GM21576 (cell line): Measurements from ENCODE around the gene SENP7.
"Not testable (repeated sequence)": the region's sequence is repeated elsewhere in the genome, so short reads cannot be mapped to it uniquely, and the experiment has no call there.

ENCODE experiments used
- ATAC-seq: cut with Tn5 transposase; IDR thresholded peaks from one replicate; pipeline ENCODE4 v1.9.1; 2021; ENCODE audit warnings: mild to moderate bottlenecking, moderate library complexity; ENCODE audit not compliant: unreplicated experiment

SENP7 gene, protein sequence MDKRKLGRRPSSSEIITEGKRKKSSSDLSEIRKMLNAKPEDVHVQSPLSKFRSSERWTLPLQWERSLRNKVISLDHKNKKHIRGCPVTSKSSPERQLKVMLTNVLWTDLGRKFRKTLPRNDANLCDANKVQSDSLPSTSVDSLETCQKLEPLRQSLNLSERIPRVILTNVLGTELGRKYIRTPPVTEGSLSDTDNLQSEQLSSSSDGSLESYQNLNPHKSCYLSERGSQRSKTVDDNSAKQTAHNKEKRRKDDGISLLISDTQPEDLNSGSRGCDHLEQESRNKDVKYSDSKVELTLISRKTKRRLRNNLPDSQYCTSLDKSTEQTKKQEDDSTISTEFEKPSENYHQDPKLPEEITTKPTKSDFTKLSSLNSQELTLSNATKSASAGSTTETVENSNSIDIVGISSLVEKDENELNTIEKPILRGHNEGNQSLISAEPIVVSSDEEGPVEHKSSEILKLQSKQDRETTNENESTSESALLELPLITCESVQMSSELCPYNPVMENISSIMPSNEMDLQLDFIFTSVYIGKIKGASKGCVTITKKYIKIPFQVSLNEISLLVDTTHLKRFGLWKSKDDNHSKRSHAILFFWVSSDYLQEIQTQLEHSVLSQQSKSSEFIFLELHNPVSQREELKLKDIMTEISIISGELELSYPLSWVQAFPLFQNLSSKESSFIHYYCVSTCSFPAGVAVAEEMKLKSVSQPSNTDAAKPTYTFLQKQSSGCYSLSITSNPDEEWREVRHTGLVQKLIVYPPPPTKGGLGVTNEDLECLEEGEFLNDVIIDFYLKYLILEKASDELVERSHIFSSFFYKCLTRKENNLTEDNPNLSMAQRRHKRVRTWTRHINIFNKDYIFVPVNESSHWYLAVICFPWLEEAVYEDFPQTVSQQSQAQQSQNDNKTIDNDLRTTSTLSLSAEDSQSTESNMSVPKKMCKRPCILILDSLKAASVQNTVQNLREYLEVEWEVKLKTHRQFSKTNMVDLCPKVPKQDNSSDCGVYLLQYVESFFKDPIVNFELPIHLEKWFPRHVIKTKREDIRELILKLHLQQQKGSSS

GRCh38 chr3:101512646-101513418 lies at the start of gene SENP7:
Gene SENP7 (minus strand): TSS chr3:101513212. CDS start chr3:101513130, 82 bp downstream.
- peak; percentile 62 for ATAC-seq

DNA sequence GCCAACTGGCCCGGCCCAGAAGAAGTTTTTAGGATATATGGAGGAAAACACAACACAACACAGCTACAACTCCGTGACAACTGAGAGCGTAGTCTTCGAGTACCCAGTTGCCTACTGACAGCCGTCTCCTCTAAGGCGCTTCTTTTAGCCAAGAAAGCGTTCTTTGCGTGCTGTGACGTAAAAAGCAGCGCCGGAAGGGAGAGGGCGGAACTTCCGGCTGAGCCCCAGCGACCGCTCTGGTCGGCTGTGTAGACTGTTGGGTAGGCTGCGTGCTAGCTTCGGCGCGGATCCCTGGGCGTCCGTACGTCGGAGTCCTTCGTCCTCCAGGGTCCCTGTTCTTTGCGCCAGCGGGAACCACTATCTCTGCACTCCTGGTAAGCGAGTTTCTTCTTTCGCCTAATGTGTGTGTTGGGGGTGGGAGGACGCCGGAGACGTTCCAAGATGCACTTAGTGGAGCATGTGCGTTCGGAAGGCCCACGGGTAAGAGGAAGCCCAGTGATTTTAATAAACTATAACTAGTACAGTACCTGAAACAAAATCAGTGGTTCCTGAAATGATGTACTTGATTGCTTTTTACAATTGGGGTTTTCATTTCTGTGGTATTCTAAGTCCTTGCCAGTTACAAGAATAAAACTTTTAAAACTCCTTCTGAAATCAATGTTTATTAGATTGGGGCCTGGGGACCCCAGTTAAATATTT lies 48.8 kb upstream of the SENP7 start, which contains the start of gene TRMT10C:
Gene TRMT10C (plus strand): TSS at position 239 of the 699 bp plus-strand sequence. CDS start 2,914 bp downstream, outside the sequence.
- ATAC-seq, result peak; percentile 99

- ATAC-seq, result no peak
Measured at GRCh38 chr3:101556064-101556463, 43.1 kb upstream of the SENP7 start.

GRCh38 chr3:101553381-101553780 lies 40.4 kb upstream of the SENP7 start:
- not testable (repeated sequence) for ATAC-seq

- not testable (repeated sequence) for ATAC-seq
Measured at GRCh38 chr3:101551359-101552081, 38.5 kb upstream of the SENP7 start.

DNA sequence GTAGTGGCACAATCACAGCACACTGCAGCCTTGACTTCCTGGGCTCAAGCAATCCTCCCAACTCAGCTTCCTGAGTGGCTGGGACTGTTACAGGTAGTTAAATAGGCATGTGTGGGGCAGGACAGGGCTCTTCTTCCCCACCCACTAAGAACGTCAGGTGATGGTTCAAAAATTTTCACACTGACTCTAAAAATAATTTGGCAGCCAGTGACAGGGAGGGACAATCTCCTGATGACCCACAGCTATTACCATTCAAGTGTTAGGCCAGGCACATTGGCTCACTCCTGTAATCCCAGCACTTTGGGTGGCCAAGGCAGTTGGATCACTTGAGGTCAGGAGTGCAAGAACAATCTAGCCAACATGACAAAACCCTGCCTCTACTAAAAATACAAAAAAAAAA lies 36.5 kb upstream of the SENP7 start:
- ATAC-seq, result no peak

DNA sequence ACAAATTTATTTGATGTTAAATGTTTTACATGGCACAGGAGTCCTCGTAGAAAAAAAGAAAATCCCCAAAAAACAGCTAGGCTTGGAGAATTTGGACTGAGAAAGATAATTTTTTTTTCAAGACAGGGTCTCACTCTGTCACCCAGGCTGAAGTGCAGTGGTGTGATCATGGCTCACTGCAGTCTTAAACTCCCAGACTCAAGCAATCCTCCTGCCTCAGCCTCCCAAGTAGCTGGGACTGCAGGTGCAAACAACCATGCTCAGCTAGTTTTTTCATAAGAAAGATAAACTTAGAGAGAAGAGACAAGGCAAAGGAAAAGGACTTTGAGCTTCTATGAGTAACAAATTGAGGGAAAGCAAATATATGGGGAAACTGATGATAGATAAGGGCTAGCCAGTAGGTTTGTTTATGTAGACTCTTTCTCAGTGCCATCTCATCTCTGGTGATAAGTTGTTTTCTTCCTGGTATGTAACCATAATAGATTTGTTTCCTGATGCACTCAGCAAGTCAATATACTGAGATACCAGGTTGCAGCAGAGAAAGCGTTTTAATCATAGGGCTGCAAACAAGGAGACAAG lies 35.6 kb upstream of the SENP7 start:
- ATAC-seq, result no peak

- no peak for ATAC-seq
Measured at GRCh38 chr3:101544161-101544850, 31.3 kb upstream of the SENP7 start.

- ATAC-seq, result no peak
Measured at GRCh38 chr3:101542957-101543356, 29.9 kb upstream of the SENP7 start.

GRCh38 chr3:101536955-101537354 lies 23.9 kb upstream of the SENP7 start:
- not testable (repeated sequence) for ATAC-seq

- ATAC-seq, result no peak
Measured at GRCh38 chr3:101536266-101536665, 23.3 kb upstream of the SENP7 start.

- ATAC-seq, result no peak
Measured at GRCh38 chr3:101535221-101535620, 22.2 kb upstream of the SENP7 start.

DNA sequence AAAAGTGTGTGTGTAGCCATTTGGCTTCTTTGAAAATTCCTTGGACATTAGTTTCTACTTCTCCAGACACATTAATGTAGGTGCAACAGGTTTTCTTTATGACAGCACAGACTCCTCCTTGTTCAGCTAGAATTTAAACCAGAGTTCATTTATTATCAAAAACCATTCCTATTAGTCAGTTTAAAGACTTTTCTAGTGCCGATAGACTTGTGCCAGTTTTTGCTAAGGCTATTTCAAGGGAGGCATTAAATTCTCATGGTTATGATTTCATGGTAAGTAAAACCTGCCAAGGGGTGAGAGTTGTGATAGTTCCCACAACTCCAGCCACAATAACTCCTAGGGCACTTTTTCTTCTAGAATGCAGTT lies 20.6 kb upstream of the SENP7 start:
- no peak for ATAC-seq

GRCh38 chr3:101532783-101533602 lies 20.0 kb upstream of the SENP7 start:
- ATAC-seq, result no peak

DNA sequence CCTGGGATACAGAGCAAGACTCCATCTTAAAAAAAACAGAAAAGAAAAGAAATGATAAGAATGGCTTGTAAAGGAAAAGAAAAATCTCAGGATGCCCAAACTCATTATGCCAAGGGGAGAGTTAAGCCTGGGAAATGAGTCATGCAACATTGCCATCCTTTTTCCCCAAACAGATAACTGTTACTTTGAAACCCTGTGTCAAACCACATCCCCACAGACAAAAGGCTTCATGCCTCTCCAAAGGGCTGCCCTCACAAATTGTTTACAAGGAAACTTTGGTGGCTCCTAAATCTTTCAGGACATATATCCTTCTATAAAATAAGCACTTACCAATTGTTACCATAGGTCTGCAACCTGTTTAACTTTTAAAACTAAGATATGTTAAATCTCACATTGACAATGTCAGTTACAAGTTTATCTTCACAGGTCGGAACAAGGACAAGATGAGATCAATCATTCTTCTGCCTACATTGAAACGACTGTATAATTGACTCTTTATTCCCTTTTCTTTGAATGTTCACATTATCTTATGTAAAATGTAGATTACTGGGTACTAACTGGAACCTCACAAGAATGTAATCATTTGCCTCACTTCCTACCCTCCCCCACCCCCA lies 18.6 kb upstream of the SENP7 start:
- no peak for ATAC-seq

DNA sequence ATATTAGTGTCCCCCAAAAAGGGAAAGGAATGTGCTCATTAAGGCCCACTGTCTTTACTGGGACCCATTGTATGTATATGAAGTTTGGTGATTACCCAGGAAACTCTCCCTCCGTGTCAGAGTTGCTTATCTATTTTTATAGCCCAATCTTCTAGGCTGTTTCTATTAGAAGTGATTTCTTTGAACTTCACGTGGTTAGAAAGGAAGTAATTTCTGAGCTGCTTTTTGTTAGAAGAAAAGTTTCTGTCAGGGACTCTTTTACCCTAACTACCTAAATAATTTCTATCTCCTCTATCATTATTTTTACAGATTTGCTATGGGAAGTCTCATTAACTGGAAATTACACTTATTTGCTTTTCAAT lies 17.7 kb upstream of the SENP7 start:
- ATAC-seq, result no peak
